Erythroblast (primary cell): ENCODE results near the gene OPALIN.

Experiments used
- GATA1 ChIP-seq: IDR thresholded peaks from 2 replicates; pipeline ENCODE4 v1.6.1; 2011; ENCODE audit warnings: low read depth, mild to moderate bottlenecking, control low read depth, low read length, moderate library complexity
- POLR2A ChIP-seq: IDR thresholded peaks from 2 replicates; pipeline ENCODE4 v1.6.1; 2011; ENCODE audit warnings: mild to moderate bottlenecking, low read length

DNA sequence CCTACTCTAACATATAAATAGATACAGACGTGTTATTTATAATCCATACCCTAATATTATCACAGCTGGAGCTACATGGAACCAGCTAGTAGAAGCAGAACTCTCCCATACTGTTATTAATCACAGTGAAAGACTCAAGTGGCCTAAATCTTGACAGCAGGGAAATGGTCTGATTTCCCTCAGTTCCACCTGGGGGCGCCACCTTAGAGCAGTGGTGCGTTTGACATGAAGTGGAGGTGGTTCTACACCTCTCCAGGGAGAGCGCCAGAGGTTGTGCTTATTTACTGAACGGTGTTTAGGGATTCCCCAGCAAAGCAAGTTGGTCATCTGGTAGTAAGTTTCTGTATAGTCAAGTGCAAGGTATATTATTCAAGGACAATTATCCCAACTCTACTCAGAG is 37.0 kb downstream of the OPALIN start:
- TF ChIP-seq POLR2A (no peak), GATA1 (no peak)
